HepG2 (cell line): Measurements from ENCODE around the gene IRF5.

Source experiments
- ATF3 ChIP-seq: sonication (generic); formaldehyde crosslinking; IDR thresholded peaks from 2 replicates; pipeline ENCODE4 v1.4.0; 2020; ENCODE audit warnings: missing genetic modification reagents
- KIAA2018 ChIP-seq: sonication (generic); formaldehyde crosslinking; IDR thresholded peaks from 2 replicates; pipeline ENCODE4 v1.5.0; 2020; ENCODE audit warnings: mild to moderate bottlenecking, missing genetic modification reagents, borderline replicate concordance
- POLR2AphosphoS5 ChIP-seq: IDR thresholded peaks from 2 replicates; pipeline ENCODE4 v1.6.1; 2012; ENCODE audit warnings: low read depth, low read length
- RBFOX2 ChIP-seq: fragments of 200-400 bp; formaldehyde crosslinking; IDR thresholded peaks from 2 replicates; pipeline ENCODE4 v1.6.1; 2017; ENCODE audit warnings: low read depth, mild to moderate bottlenecking, low read length
- ZBTB7A ChIP-seq: sonication (generic); formaldehyde crosslinking; IDR thresholded peaks from 2 replicates; pipeline ENCODE4 v1.8.0; 2022; ENCODE audit warnings: mild to moderate bottlenecking, missing genetic modification reagents

- TF ChIP-seq ATF3: no peak
- TF ChIP-seq POLR2AphosphoS5: no peak
- no peak for TF ChIP-seq KIAA2018
- TF ChIP-seq ZBTB7A (CRISPR knock-in tag): no peak
- TF ChIP-seq RBFOX2: no peak
These were observed 26.2 kb upstream of the IRF5 start for GRCh38 chr7:128911423-128912031.
